Mesenchymal stem cell (in vitro differentiated cells and primary cell): Measurements from ENCODE around the gene DAB2.
A peak's percentile ranks its signal among the peaks of the same experiment; 100 is the strongest.

Experiments used
- DNase-seq: peaks from one replicate; pipeline ENCODE4 v3.0.0-alpha.2; 2013
- H2AFZ ChIP-seq: one replicate; pipeline ENCODE4 v1.6.1; 2013; ENCODE audit warnings: low read depth, mild to moderate bottlenecking, control low read depth, inconsistent platforms, low read length, moderate library complexity
- H2AK5ac ChIP-seq: 2 replicates; pipeline ENCODE4 v1.6.1; 2013; ENCODE audit warnings: low read length, moderate library complexity, mild to moderate bottlenecking, inconsistent platforms; ENCODE audit not compliant: severe bottlenecking
- H2BK120ac ChIP-seq: one replicate; pipeline ENCODE4 v1.6.1; 2013; ENCODE audit warnings: low read depth, mild to moderate bottlenecking, inconsistent platforms, low read length, moderate library complexity
- H2BK12ac ChIP-seq, 2 experiments: one replicate each; pipeline ENCODE4 v1.6.1; 2013; ENCODE audit warnings: inconsistent platforms in 2 of 2, low read length in 2 of 2, mild to moderate bottlenecking in 2 of 2, moderate library complexity in 2 of 2, control low read depth in 1 of 2
- H2BK15ac ChIP-seq: one replicate; pipeline ENCODE4 v1.6.1; 2013; ENCODE audit warnings: mild to moderate bottlenecking, low read depth, inconsistent platforms; ENCODE audit not compliant: poor library complexity, severe bottlenecking
- H2BK5ac ChIP-seq: 2 replicates; pipeline ENCODE4 v1.6.1; 2013; ENCODE audit warnings: low read depth, mild to moderate bottlenecking, low read length, control low read depth, inconsistent platforms; ENCODE audit not compliant: poor library complexity, severe bottlenecking
- H3K14ac ChIP-seq, 2 experiments: one replicate each; pipeline ENCODE4 v1.6.1; 2013; ENCODE audit warnings: inconsistent platforms in 2 of 2, low read length in 2 of 2, control low read depth in 1 of 2, mild to moderate bottlenecking in 1 of 2, moderate library complexity in 1 of 2
- H3K18ac ChIP-seq, 2 experiments: one replicate each; pipeline ENCODE4 v1.6.1; 2013; ENCODE audit warnings: inconsistent platforms in 2 of 2, low read length in 2 of 2, control low read depth in 1 of 2, low read depth in 1 of 2, mild to moderate bottlenecking in 1 of 2
- H3K23ac ChIP-seq, 2 experiments: one replicate each; pipeline ENCODE4 v1.6.1; 2013; ENCODE audit warnings: inconsistent platforms in 2 of 2, low read length in 2 of 2, mild to moderate bottlenecking in 2 of 2, moderate library complexity in 2 of 2, control low read depth in 1 of 2
- H3K27ac ChIP-seq: 2 replicates; pipeline ENCODE4 v1.5.1; 2013; ENCODE audit warnings: mild to moderate bottlenecking, moderate library complexity, low read length, control low read depth, inconsistent platforms; ENCODE audit not compliant: poor library complexity, severe bottlenecking
- H3K27me3 ChIP-seq, 2 experiments: 2 replicates each; pipeline versions ENCODE4 v1.6.1 to v1.7.0; 2013; ENCODE audit warnings: low read length in 2 of 2, mild to moderate bottlenecking in 2 of 2, moderate library complexity in 2 of 2, control low read depth in 1 of 2, inconsistent platforms in 1 of 2; ENCODE audit not compliant: control insufficient read depth in 1 of 2, insufficient read depth in 1 of 2
- H3K36me3 ChIP-seq, 2 experiments: 2 replicates each; pipeline versions ENCODE4 v1.6.1 to v1.7.0; 2013; ENCODE audit warnings: low read length in 2 of 2, control low read depth in 1 of 2, inconsistent platforms in 1 of 2, low read depth in 1 of 2, mild to moderate bottlenecking in 1 of 2; ENCODE audit not compliant: insufficient read depth in 2 of 2, control insufficient read depth in 1 of 2
- H3K4ac ChIP-seq, 2 experiments: one replicate each; pipeline ENCODE4 v1.6.1; 2013; ENCODE audit warnings: inconsistent platforms in 2 of 2, low read length in 2 of 2, mild to moderate bottlenecking in 2 of 2, moderate library complexity in 2 of 2, control low read depth in 1 of 2, low read depth in 1 of 2
- H3K4me1 ChIP-seq: 2 replicates; pipeline ENCODE4 v1.6.1; 2013; ENCODE audit warnings: low read depth, low read length, control low read depth; ENCODE audit not compliant: control insufficient read depth, insufficient read depth
- H3K4me2 ChIP-seq: 2 replicates; pipeline ENCODE4 v1.6.1; 2013; ENCODE audit warnings: low read length, mild to moderate bottlenecking, inconsistent platforms; ENCODE audit not compliant: poor library complexity, severe bottlenecking
- H3K4me3 ChIP-seq, 2 experiments: 2 replicates each; pipeline versions ENCODE4 v1.5.1 to v1.7.0; 2013; ENCODE audit warnings: low read length in 2 of 2, mild to moderate bottlenecking in 2 of 2, control low read depth in 1 of 2, low read depth in 1 of 2; ENCODE audit not compliant: insufficient read depth in 1 of 2
- H3K79me1 ChIP-seq: replicated peaks from 2 replicates; pipeline ENCODE4 v1.6.1; 2013; ENCODE audit warnings: mild to moderate bottlenecking, control low read depth, low read length, inconsistent platforms; ENCODE audit not compliant: poor library complexity, severe bottlenecking
- H3K9ac ChIP-seq: 2 replicates; pipeline ENCODE4 v1.7.0; 2013; ENCODE audit warnings: mild to moderate bottlenecking, low read length, moderate library complexity
- H3K9me3 ChIP-seq: 2 replicates; pipeline ENCODE4 v1.7.0; 2013; ENCODE audit warnings: mild to moderate bottlenecking, low read length; ENCODE audit not compliant: control insufficient read depth
- H4K8ac ChIP-seq: one replicate; pipeline ENCODE4 v1.6.1; 2013; ENCODE audit warnings: inconsistent platforms, mild to moderate bottlenecking, low read length, moderate library complexity
- H4K91ac ChIP-seq: one replicate; pipeline ENCODE4 v1.6.1; 2013; ENCODE audit warnings: mild to moderate bottlenecking, low read length, inconsistent platforms
- WGBS: methylation state at CpG from one replicate; pipeline ENCODE4 v1.1.7; 2013; ENCODE audit warnings: mixed read lengths; 5-methylcytosine and 5-hydroxymethylcytosine counted together

Gene DAB2

GRCh38 chr5:39427633-39428032 is 2.9 kb upstream of the DAB2 start:
- Histone ChIP-seq H4K8ac (no peak overlapping the region), H3K23ac (no peak overlapping the region), H2AFZ (no peak overlapping the region), H3K4me1 (peaks cover 3% of the 10 kb centered on the region), H3K27ac (peak overlapping the region; percentile 86), H3K4me2 (no peak overlapping the region), H2BK5ac (no peak overlapping the region), H2AK5ac (peak overlapping the region; percentile 13), H2BK120ac (no peak overlapping the region), H3K4me3 (peak overlapping the region in 1 of 2 experiments; percentile 93), H3K9me3 (no peaks in the 10 kb centered on the region), H2BK12ac (peak overlapping the region; percentile 6 to 54), H3K14ac (no peak overlapping the region), H3K27me3 (no peaks in the 10 kb centered on the region), H2BK15ac (no peak overlapping the region), H3K79me1 (peaks cover 2% of the 10 kb centered on the region), H4K91ac (no peak overlapping the region), H3K4ac (no peak overlapping the region), H3K36me3 (peaks cover 0 to 8% of the 10 kb centered on the region in 2 experiments), H3K18ac (no peak overlapping the region), H3K9ac (peak overlapping the region; percentile 99)
- no peak for DNase-seq

- peak overlapping the region; percentile 99 for H3K9ac ChIP-seq
- no peak overlapping the region for H2AFZ ChIP-seq
- DNase-seq, result peak; percentile 23
- peaks cover 0 to 11% of the 10 kb centered on the region in 2 experiments for H3K36me3 ChIP-seq
- H3K4me1 ChIP-seq, result peaks cover 5% of the 10 kb centered on the region
- peak overlapping the region; percentile 13 for H2AK5ac ChIP-seq
- H3K27ac ChIP-seq, result peak overlapping the region; percentile 86
- H3K14ac ChIP-seq, result no peak overlapping the region
- H3K4me3 ChIP-seq, result peak overlapping the region in 1 of 2 experiments; percentile 93
- no peaks in the 10 kb centered on the region for H3K27me3 ChIP-seq
- no peak overlapping the region for H4K8ac ChIP-seq
- peak overlapping the region; percentile 6 to 54 for H2BK12ac ChIP-seq
- peaks cover 2% of the 10 kb centered on the region for H3K79me1 ChIP-seq
- no peak overlapping the region for H2BK5ac ChIP-seq
- no peak overlapping the region for H3K4ac ChIP-seq
- no peak overlapping the region for H2BK120ac ChIP-seq
- no peak overlapping the region for H4K91ac ChIP-seq
- H2BK15ac ChIP-seq, result no peak overlapping the region
- no peak overlapping the region for H3K23ac ChIP-seq
- H3K9me3 ChIP-seq, result no peaks in the 10 kb centered on the region
- 21% methylated on average over 3 of the region's 3 CpGs for WGBS
- no peak overlapping the region for H3K4me2 ChIP-seq
- no peak overlapping the region for H3K18ac ChIP-seq
Measured at GRCh38 chr5:39427229-39427628, 2.4 kb upstream of the DAB2 start.

- Histone ChIP-seq H2AK5ac (no peak overlapping the region), H3K4me1 (peaks cover 5% of the 10 kb centered on the region), H2AFZ (no peak overlapping the region), H4K8ac (no peak overlapping the region), H3K18ac (no peak overlapping the region), H3K36me3 (peaks cover 0 to 16% of the 10 kb centered on the region in 2 experiments), H3K79me1 (peaks cover 2% of the 10 kb centered on the region), H2BK12ac (no peak overlapping the region), H2BK15ac (no peak overlapping the region), H4K91ac (no peak overlapping the region), H3K4me2 (no peak overlapping the region), H3K9ac (peak overlapping the region; percentile 99), H3K14ac (no peak overlapping the region), H3K4ac (no peak overlapping the region), H3K23ac (no peak overlapping the region), H3K4me3 (peak overlapping the region in 1 of 2 experiments; percentile 93), H3K27me3 (no peaks in the 10 kb centered on the region), H3K9me3 (no peaks in the 10 kb centered on the region), H2BK120ac (no peak overlapping the region), H2BK5ac (no peak overlapping the region), H3K27ac (peak overlapping the region; percentile 86)
- WGBS, result 91% methylated on average over 2 of the region's 3 CpGs
- no peak for DNase-seq
Measured at GRCh38 chr5:39426746-39427105, 1.9 kb upstream of the DAB2 start.

- Histone ChIP-seq H3K14ac (peak overlapping the region in 1 of 2 experiments; percentile 64), H3K4ac (peak overlapping the region; percentile 3 to 87), H3K27me3 (no peaks in the 10 kb centered on the region), H4K8ac (peak overlapping the region; percentile 59), H2BK5ac (no peak overlapping the region), H2AFZ (peak overlapping the region; percentile 73), H3K4me1 (peaks cover 7% of the 10 kb centered on the region), H3K79me1 (peaks cover 2% of the 10 kb centered on the region), H3K36me3 (peaks cover 0 to 21% of the 10 kb centered on the region in 2 experiments), H2BK12ac (peak overlapping the region; percentile 20 to 96), H3K4me3 (peak overlapping the region in 1 of 2 experiments; percentile 93), H3K4me2 (no peak overlapping the region), H2AK5ac (peak overlapping the region; percentile 99), H2BK15ac (peak overlapping the region; percentile 60), H3K18ac (peak overlapping the region; percentile 34 to 92), H3K9ac (peak overlapping the region; percentile 99), H3K9me3 (no peaks in the 10 kb centered on the region), H3K27ac (peak overlapping the region; percentile 73), H4K91ac (peak overlapping the region; percentile 73), H3K23ac (peak overlapping the region in 1 of 2 experiments; percentile 24), H2BK120ac (peak overlapping the region; percentile 50)
- 74% methylated on average over 5 of the region's 7 CpGs for WGBS
- no peak for DNase-seq
Measured at GRCh38 chr5:39426051-39426745, 1.4 kb upstream of the DAB2 start.
